Measurements from ENCODE around the gene COA1. TPM values are rescaled to one million over a fixed set of nuclear protein-coding genes. Genes with fewer than 3 reads are reported as not detected.
"Not testable (repeated sequence)": the region's sequence is repeated elsewhere in the genome, so short reads cannot be mapped to it uniquely, and the experiment has no call there.

The COA1 gene
- total RNA-seq, 1 donor from 2014 or later = 102 TPM

- no peaks in the 10 kb centered on the region for H3K27me3 Mint-ChIP-seq (ENCODE audit: low read depth)
- peaks cover 50% of the 10 kb centered on the region for H3K36me3 Mint-ChIP-seq (ENCODE audit: low read depth)
- no peak for DNase-seq (ENCODE audit: low read depth, low spot score)
- H3K4me3 Mint-ChIP-seq = no peak overlapping the region
- no peak for TF ChIP-seq CTCF (conservative IDR thresholded peaks at IDR 0.05)
- H3K4me1 Mint-ChIP-seq = peaks cover 3% of the 10 kb centered on the region
- H3K27ac Mint-ChIP-seq (ENCODE audit: unreplicated experiment) = no peak overlapping the region
- no peaks in the 10 kb centered on the region for H3K9me3 Mint-ChIP-seq
Observed at GRCh38 chr7:43632746-43633145, 96.6 kb downstream of the COA1 start.

DNA sequence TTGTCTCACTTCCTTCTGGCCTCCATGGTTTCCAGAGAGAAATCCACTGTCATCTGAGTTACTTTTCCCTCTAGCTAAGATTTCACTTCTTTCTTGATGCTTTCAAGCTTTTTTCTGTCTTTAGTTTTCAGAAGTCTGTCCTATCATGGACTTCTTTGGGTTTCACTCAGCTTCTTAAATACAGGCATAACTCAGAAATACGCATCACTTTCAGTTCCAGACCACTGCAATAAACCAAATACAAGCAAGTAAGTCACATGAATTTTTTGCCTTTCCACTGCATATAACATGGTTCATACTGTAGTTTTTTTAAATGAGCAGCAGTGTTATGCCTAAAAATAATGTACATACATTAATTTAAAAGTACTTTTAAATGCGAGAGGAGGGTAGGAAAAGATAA, 97.8 kb downstream of the COA1 start:
- Mint-ChIP-seq H3K4me1 (no peaks in the 10 kb centered on the region), H3K36me3 (ENCODE audit: low read depth) (peaks cover 42% of the 10 kb centered on the region), H3K4me3 (no peak overlapping the region), H3K27me3 (ENCODE audit: low read depth) (no peaks in the 10 kb centered on the region), H3K9me3 (no peaks in the 10 kb centered on the region), H3K27ac (ENCODE audit: unreplicated experiment) (no peak overlapping the region)
- no peak for DNase-seq (ENCODE audit: low read depth, low spot score)
- TF ChIP-seq CTCF (conservative IDR thresholded peaks at IDR 0.05) = no peak

DNA sequence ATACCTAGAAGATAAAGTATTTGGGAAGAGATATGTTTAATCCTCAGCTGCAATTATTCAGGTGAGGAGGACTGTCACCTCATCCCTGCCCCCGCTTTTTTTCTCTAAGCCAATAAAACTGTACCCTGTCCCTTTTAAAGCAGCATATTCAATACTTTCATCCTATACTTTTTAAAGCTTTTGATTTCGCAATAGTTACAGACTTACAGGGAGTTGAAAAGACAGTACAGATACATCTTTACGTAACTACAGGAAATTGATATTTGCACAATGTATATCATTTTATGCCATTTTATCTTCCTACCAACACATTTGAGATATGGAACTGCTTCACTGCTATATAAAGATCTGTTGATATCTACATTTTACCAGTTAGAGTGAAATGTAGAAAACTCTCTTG, 98.8 kb downstream of the COA1 start:
- no peaks in the 10 kb centered on the region for H3K4me1 Mint-ChIP-seq
- H3K9me3 Mint-ChIP-seq = no peaks in the 10 kb centered on the region
- DNase-seq (ENCODE audit: low read depth, low spot score) = no peak
- peaks cover 37% of the 10 kb centered on the region for H3K36me3 Mint-ChIP-seq (ENCODE audit: low read depth)
- no peaks in the 10 kb centered on the region for H3K27me3 Mint-ChIP-seq (ENCODE audit: low read depth)
- no peak for TF ChIP-seq CTCF (conservative IDR thresholded peaks at IDR 0.05)
- H3K27ac Mint-ChIP-seq (ENCODE audit: unreplicated experiment) = no peak overlapping the region
- H3K4me3 Mint-ChIP-seq = no peak overlapping the region

- Mint-ChIP-seq H3K4me1 (no peaks in the 10 kb centered on the region), H3K27ac (ENCODE audit: unreplicated experiment) (no peak overlapping the region)
- no peak for DNase-seq (ENCODE audit: low read depth, low spot score)
Observed at GRCh38 chr7:43629857-43630256, 99.5 kb downstream of the COA1 start.

GRCh38 chr7:43628431-43628830, 100.9 kb downstream of the COA1 start:
- no peak for TF ChIP-seq CTCF (conservative IDR thresholded peaks at IDR 0.05)
- Mint-ChIP-seq H3K36me3 (ENCODE audit: low read depth) (peaks cover 24% of the 10 kb centered on the region), H3K4me1 (no peaks in the 10 kb centered on the region), H3K27me3 (ENCODE audit: low read depth) (no peaks in the 10 kb centered on the region), H3K4me3 (no peak overlapping the region), H3K9me3 (no peaks in the 10 kb centered on the region), H3K27ac (ENCODE audit: unreplicated experiment) (no peak overlapping the region)
- DNase-seq (ENCODE audit: low read depth, low spot score) = no peak

More at GRCh38 chr7:43629857-43630256, 99.5 kb downstream of the COA1 start:
- TF ChIP-seq CTCF (conservative IDR thresholded peaks at IDR 0.05) = no peak
- Mint-ChIP-seq H3K36me3 (ENCODE audit: low read depth) (peaks cover 34% of the 10 kb centered on the region), H3K9me3 (no peaks in the 10 kb centered on the region), H3K27me3 (ENCODE audit: low read depth) (no peaks in the 10 kb centered on the region), H3K4me3 (no peak overlapping the region)

DNA sequence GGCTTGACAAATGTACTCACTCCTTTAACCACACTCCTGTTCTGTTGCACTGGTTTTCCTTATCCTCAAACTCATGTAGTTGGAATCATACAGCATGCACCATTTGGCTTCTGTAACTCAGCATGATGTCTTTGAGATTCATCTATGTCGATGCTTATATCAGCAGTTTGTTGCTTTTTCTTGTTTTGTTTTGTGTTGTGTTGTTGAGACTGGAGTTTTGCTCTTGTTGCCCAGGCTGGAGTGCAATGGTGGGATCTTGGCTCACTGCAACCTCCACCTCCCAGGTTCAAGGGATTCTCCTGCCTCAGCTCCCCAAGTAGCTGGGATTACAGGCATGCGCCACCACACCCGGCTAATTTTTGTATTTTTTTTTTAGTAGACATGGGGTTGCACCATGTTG, 101.5 kb downstream of the COA1 start:
- H3K27ac Mint-ChIP-seq (ENCODE audit: unreplicated experiment); H3K27me3 Mint-ChIP-seq (ENCODE audit: low read depth): not testable (repeated sequence)
- peaks cover 19% of the 10 kb centered on the region for H3K36me3 Mint-ChIP-seq (ENCODE audit: low read depth)

More for the DNA sequence above, 101.5 kb downstream of the COA1 start:
- not testable (repeated sequence) for H3K9me3 Mint-ChIP-seq; H3K4me3 Mint-ChIP-seq; DNase-seq (ENCODE audit: low read depth, low spot score); H3K4me1 Mint-ChIP-seq

Data from neural crest cell (in vitro differentiated cells).